B cell (primary cell): ENCODE data around the gene SLC39A3.

ENCODE experiments used
- CTCF ChIP-seq: fragments of 200-600 bp; IDR thresholded peaks from one replicate; pipeline ENCODE4 v1.8.0; 2022; ENCODE audit warnings: antibody characterized with exemption, mild to moderate bottlenecking
- EZH2 ChIP-seq: IDR thresholded peaks from 2 replicates; pipeline ENCODE4 v1.6.1; 2012; ENCODE audit warnings: borderline replicate concordance, low read depth, mild to moderate bottlenecking, moderate library complexity, low read length; ENCODE audit not compliant: insufficient read depth, poor library complexity, severe bottlenecking

- TF ChIP-seq CTCF, result no peak
- TF ChIP-seq EZH2, result no peak
Measured at GRCh38 chr19:2727640-2727944, 12.2 kb downstream of the SLC39A3 start.
